Hypothalamus (tissue), 51 donors: ENCODE results near the gene SRGAP3.

ENCODE experiments used
- DNase-seq, 51 donors: peaks; one replicate each; lab custom pipeline; 2025; lab: John Stamatoyannopoulos, UW

SRGAP3 gene

GRCh38 chr3:8996681-8997121 lies 252.7 kb downstream of the SRGAP3 start:
- DNase-seq, result peak in 37 of 51 donors; percentile 6 to 72 (median 49)

- DNase-seq, result no peak
These were observed 253.2 kb downstream of the SRGAP3 start for GRCh38 chr3:8996216-8996615.

- DNase-seq, result no peak
These were observed 255.2 kb downstream of the SRGAP3 start for GRCh38 chr3:8994226-8994625.

GRCh38 chr3:8993331-8993730 lies 256.1 kb downstream of the SRGAP3 start:
- DNase-seq, result no peak

GRCh38 chr3:8992854-8993253 lies 256.6 kb downstream of the SRGAP3 start:
- no peak for DNase-seq

- DNase-seq, result no peak
These were observed 257.2 kb downstream of the SRGAP3 start for GRCh38 chr3:8992199-8992598.

GRCh38 chr3:8990266-8991215 lies 258.9 kb downstream of the SRGAP3 start:
- DNase-seq, result no peak

- peak in 1 of 51 donors; percentile 35 for DNase-seq
These were observed 260.5 kb downstream of the SRGAP3 start for GRCh38 chr3:8988791-8989558.

GRCh38 chr3:8988384-8988655 lies 261.1 kb downstream of the SRGAP3 start:
- no peak for DNase-seq

- peak in 43 of 51 donors; percentile 5 to 74 (median 39) for DNase-seq
These were observed 261.6 kb downstream of the SRGAP3 start for GRCh38 chr3:8987645-8988383.

GRCh38 chr3:8987226-8987625 lies 262.2 kb downstream of the SRGAP3 start:
- no peak for DNase-seq

GRCh38 chr3:8986741-8987140 lies 262.7 kb downstream of the SRGAP3 start:
- DNase-seq, result no peak

GRCh38 chr3:8985876-8986275 lies 263.6 kb downstream of the SRGAP3 start:
- DNase-seq, result no peak

- no peak for DNase-seq
These were observed 264.0 kb downstream of the SRGAP3 start for GRCh38 chr3:8985411-8985831.

GRCh38 chr3:8984526-8984925 lies 264.9 kb downstream of the SRGAP3 start:
- DNase-seq, result no peak

- peak in 1 of 51 donors; percentile 37 for DNase-seq
These were observed 265.4 kb downstream of the SRGAP3 start for GRCh38 chr3:8984081-8984480.

GRCh38 chr3:8983591-8983990 lies 265.9 kb downstream of the SRGAP3 start:
- no peak for DNase-seq

GRCh38 chr3:8983026-8983425 lies 266.4 kb downstream of the SRGAP3 start:
- no peak for DNase-seq

GRCh38 chr3:8982509-8982908 lies 266.9 kb downstream of the SRGAP3 start:
- peak in 4 of 51 donors; percentile 6 to 42 (median 21) for DNase-seq

- no peak for DNase-seq
These were observed 267.7 kb downstream of the SRGAP3 start for GRCh38 chr3:8981700-8982099.

GRCh38 chr3:8981296-8981695 lies 268.1 kb downstream of the SRGAP3 start:
- no peak for DNase-seq
